Breast epithelium (tissue), 4 donors: ENCODE results near the gene ROPN1L. TPM values are rescaled to one million over a fixed set of nuclear protein-coding genes. Genes with fewer than 3 reads are reported as not detected.
"Not testable (repeated sequence)": the region's sequence is repeated elsewhere in the genome, so short reads cannot be mapped to it uniquely, and the experiment has no call there.

Source experiments
- DNase-seq, 2 donors: peaks; one replicate each; pipeline ENCODE4 v3.0.0-alpha.2; 2019; ENCODE audit warnings: low spot score in 2 of 2
- H3K27ac ChIP-seq, 2 donors: fragments of 200-600 bp; sonication (generic) in 1 of 2; one replicate each; pipeline ENCODE4 v1.5.1; 2016 to 2019; ENCODE audit warnings: mild to moderate bottlenecking in 1 of 2
- H3K27me3 ChIP-seq, 2 donors: fragments of 200-600 bp; sonication (generic) in 1 of 2; one replicate each; pipeline versions ENCODE4 v1.5.1 to v1.6.0; 2017 to 2019; ENCODE audit warnings: control low read depth in 1 of 2, mild to moderate bottlenecking in 1 of 2
- H3K36me3 ChIP-seq: fragments of 200-600 bp; one replicate; pipeline ENCODE4 v1.5.1; 2019
- H3K4me1 ChIP-seq, 2 donors: fragments of 200-600 bp; sonication (generic); one replicate each; pipeline ENCODE4 v1.5.1; 2016 to 2019; ENCODE audit warnings: control low read depth in 1 of 2
- H3K4me3 ChIP-seq, 3 donors: fragments of 200-600 bp; sonication (generic); 1 replicate in 2 of 3; 2 replicates in 1 of 3; pipeline ENCODE4 v1.5.1; 2016 to 2019; ENCODE audit warnings: mild to moderate bottlenecking in 3 of 3, moderate library complexity in 2 of 3
- H3K9me3 ChIP-seq, 2 donors: fragments of 200-600 bp; sonication (generic) in 1 of 2; one replicate each; pipeline ENCODE4 v1.5.1; 2016 to 2019; ENCODE audit warnings: control low read depth in 1 of 2
- CTCF ChIP-seq, 3 donors: fragments of 450-650 bp; IDR thresholded peaks; one replicate each; pipeline ENCODE4 v1.5.1; 2016 to 2017; ENCODE audit warnings: antibody characterized with exemption in 3 of 3, mild to moderate bottlenecking in 3 of 3, moderate library complexity in 3 of 3
- POLR2A ChIP-seq: fragments of 450-650 bp; IDR thresholded peaks from one replicate; pipeline ENCODE4 v1.6.1; 2016; ENCODE audit warnings: antibody characterized with exemption, mild to moderate bottlenecking, moderate library complexity
- POLR2AphosphoS5 ChIP-seq, 3 donors: sonication (generic); formaldehyde crosslinking; IDR thresholded peaks; one replicate each; pipeline ENCODE4 v1.6.1; 2017; ENCODE audit warnings: antibody characterized with exemption in 3 of 3
- intact Hi-C: fragments of 100-400 bp; cut with DNase I; formaldehyde crosslinking; loops from one replicate; pipeline ENCODE4 v1.15.1; 2023; ENCODE audit warnings: low total_unique reads
- total RNA-seq, 3 donors: library from RNA; depleted of rRNA; stranded (reverse); fragments of >200 nt; gene quantifications; one replicate each; pipeline ENCODE4 v1.1.0, GENCODE V29; 2016

ROPN1L gene
- total RNA-seq, 3 donors from 2014 or later, result 0.29 to 2.9 (median 0.48) TPM

GRCh38 chr5:10491673-10492026, 50.0 kb downstream of the ROPN1L start:
- no peak overlapping the region for H3K4me3 ChIP-seq
- no peak overlapping the region for H3K27ac ChIP-seq
- no peaks in the 10 kb centered on the region for H3K36me3 ChIP-seq
- no peak for DNase-seq
- H3K9me3 ChIP-seq, result peaks cover 13 to 19% of the 10 kb centered on the region in 2 donors
- TF ChIP-seq POLR2AphosphoS5 (IDR thresholded peaks at IDR 0.05) (no peak), CTCF (IDR thresholded peaks at IDR 0.05) (no peak), POLR2A (no peak)
- intact Hi-C loops, result no loop called here
- H3K27me3 ChIP-seq, result no peaks in the 10 kb centered on the region
- H3K4me1 ChIP-seq, result no peaks in the 10 kb centered on the region

- H3K4me3 ChIP-seq, result no peak overlapping the region
- H3K27me3 ChIP-seq, result no peaks in the 10 kb centered on the region
- no peak for TF ChIP-seq POLR2AphosphoS5 (IDR thresholded peaks at IDR 0.05)
- TF ChIP-seq POLR2A, result no peak
- no peak for TF ChIP-seq CTCF (IDR thresholded peaks at IDR 0.05)
- H3K36me3 ChIP-seq, result no peaks in the 10 kb centered on the region
- H3K27ac ChIP-seq, result no peak overlapping the region
- DNase-seq, result no peak
- H3K4me1 ChIP-seq, result no peaks in the 10 kb centered on the region
- H3K9me3 ChIP-seq, result peaks cover 13 to 19% of the 10 kb centered on the region in 2 donors
- intact Hi-C loops, result no loop called here
Measured at GRCh38 chr5:10493884-10494283, 52.2 kb downstream of the ROPN1L start.

- H3K27ac ChIP-seq, intact Hi-C loops, H3K4me1 ChIP-seq, H3K36me3 ChIP-seq, H3K4me3 ChIP-seq, DNase-seq, H3K27me3 ChIP-seq: not testable (repeated sequence)
- peaks cover 13 to 19% of the 10 kb centered on the region in 2 donors for H3K9me3 ChIP-seq
Measured at GRCh38 chr5:10494497-10494896, 52.8 kb downstream of the ROPN1L start.

- Histone ChIP-seq H3K4me1 (no peaks in the 10 kb centered on the region), H3K27me3 (no peaks in the 10 kb centered on the region), H3K27ac (no peak overlapping the region), H3K9me3 (peaks cover 13 to 19% of the 10 kb centered on the region in 2 donors), H3K36me3 (no peaks in the 10 kb centered on the region), H3K4me3 (no peak overlapping the region)
- DNase-seq, result no peak
- intact Hi-C loops, result no loop called here
- TF ChIP-seq POLR2AphosphoS5 (IDR thresholded peaks at IDR 0.05) (no peak), CTCF (IDR thresholded peaks at IDR 0.05) (no peak), POLR2A (no peak)
Measured at GRCh38 chr5:10497554-10497953, 55.9 kb downstream of the ROPN1L start.

- DNase-seq, result no peak
- no peak for TF ChIP-seq POLR2AphosphoS5 (IDR thresholded peaks at IDR 0.05)
- TF ChIP-seq CTCF (IDR thresholded peaks at IDR 0.05), result no peak
- no peak for TF ChIP-seq POLR2A
- no peaks in the 10 kb centered on the region for H3K36me3 ChIP-seq
- intact Hi-C loops, result no loop called here
- no peak overlapping the region for H3K4me3 ChIP-seq
- no peak overlapping the region for H3K27ac ChIP-seq
- H3K9me3 ChIP-seq, result peaks cover 13 to 18% of the 10 kb centered on the region in 2 donors
- no peaks in the 10 kb centered on the region for H3K4me1 ChIP-seq
- no peaks in the 10 kb centered on the region for H3K27me3 ChIP-seq
Measured at GRCh38 chr5:10498350-10498749, 56.7 kb downstream of the ROPN1L start.

- Histone ChIP-seq H3K36me3 (no peaks in the 10 kb centered on the region), H3K9me3 (peaks cover 11% of the 10 kb centered on the region in 2 donors), H3K27ac (no peak overlapping the region), H3K4me1 (no peaks in the 10 kb centered on the region), H3K27me3 (no peaks in the 10 kb centered on the region), H3K4me3 (no peak overlapping the region)
- TF ChIP-seq POLR2A (no peak), CTCF (IDR thresholded peaks at IDR 0.05) (no peak), POLR2AphosphoS5 (IDR thresholded peaks at IDR 0.05) (no peak)
- DNase-seq, result no peak
- intact Hi-C loops, result no loop called here
Measured at GRCh38 chr5:10499066-10499465, 57.4 kb downstream of the ROPN1L start.
